ENCODE measurements around the gene ZNF653. TPM values are rescaled to one million over a fixed set of nuclear protein-coding genes. Genes with fewer than 3 reads are reported as not detected.
"Not testable (repeated sequence)": the region's sequence is repeated elsewhere in the genome, so short reads cannot be mapped to it uniquely, and the experiment has no call there.

The ZNF653 gene
- total RNA-seq, 3 donors from 2014 or later: 12.3 to 16.9 (median 13.9) TPM

DNA sequence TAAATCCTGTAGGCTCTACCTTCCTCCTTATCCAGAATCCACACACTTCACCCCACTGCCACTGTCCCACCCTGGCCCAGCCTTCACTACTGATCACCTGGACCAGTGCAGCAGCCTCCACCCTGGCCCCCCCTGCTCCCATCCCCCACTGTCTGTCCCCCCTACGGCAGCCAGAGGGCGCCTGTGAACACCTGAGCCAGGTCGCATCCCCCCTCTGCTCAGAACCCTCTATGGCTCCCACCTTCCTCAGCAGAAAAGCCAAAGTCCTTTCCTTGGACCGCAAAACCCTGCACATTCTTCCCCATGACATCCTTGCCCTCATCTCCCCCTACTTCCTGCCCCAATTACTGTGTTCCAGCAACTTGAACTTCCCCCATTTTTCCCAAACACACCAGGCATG is 45.4 kb downstream of the ZNF653 start:
- Mint-ChIP-seq H3K27me3 (ENCODE audit: low read depth) (peaks cover 4% of the 10 kb centered on the region), H3K36me3 (ENCODE audit: insufficient read depth) (no peaks in the 10 kb centered on the region), H3K9me3 (no peaks in the 10 kb centered on the region), H3K4me1 (ENCODE audit: low read depth) (no peaks in the 10 kb centered on the region), H3K4me3 (no peak overlapping the region)
- DNase-seq (no peak), ATAC-seq (peak in 1 of 2 donors; percentile 40)

DNA sequence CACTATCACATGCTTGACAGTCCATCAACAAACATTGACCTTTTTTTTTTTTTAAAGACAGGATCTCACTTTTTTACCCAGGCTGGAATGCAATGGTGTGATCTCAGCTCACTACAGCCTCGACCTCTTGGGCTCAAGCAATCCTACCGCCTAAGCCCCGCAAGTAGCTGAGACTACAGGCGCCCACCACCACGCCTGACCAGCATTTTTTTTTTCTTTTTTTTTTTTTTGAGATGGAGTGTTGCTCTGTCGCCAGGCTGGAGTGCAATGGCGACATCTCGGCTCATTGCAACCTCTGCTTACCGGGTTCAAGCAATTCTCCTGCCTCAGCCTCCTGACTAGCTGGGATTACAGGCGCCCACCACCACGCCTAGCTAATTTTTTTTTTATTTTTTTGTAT is 46.7 kb downstream of the ZNF653 start:
- not testable (repeated sequence) for H3K4me1 Mint-ChIP-seq (ENCODE audit: low read depth); H3K9me3 Mint-ChIP-seq; H3K4me3 Mint-ChIP-seq

DNA sequence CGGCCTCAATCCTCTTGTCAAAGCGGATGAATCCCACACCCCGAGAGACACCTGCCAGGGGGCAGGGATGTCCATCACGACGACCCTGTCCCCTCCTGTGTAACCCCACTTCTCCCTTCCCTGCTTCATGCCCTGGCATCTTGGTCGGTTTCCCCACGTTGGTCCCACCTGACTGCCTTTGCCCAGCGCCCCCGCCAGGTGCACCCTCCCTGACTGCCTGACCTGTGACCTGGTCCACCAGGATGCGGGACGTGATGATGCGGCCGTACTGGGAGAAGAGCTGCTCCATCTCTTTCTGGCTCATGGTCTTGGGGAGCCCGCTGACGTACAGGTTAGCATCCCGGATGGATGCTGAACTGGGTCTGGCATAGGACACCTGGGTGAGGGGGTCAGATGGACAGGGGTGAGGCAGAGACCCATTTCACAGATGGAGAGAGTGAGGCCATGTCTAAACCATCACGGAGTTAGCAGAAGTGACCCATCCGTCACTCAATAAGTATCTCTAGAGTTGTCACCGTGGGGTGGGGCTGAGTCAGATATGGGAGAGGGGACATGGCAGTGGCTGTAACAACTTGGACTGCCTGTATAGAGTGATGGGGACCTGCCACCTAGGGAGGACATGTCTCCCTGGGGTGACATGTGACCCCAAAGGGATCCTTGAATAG is 47.3 kb downstream of the ZNF653 start:
- H3K4me3 Mint-ChIP-seq: no peak overlapping the region

More for the DNA sequence above, 46.7 kb downstream of the ZNF653 start:
- not testable (repeated sequence) for DNase-seq; H3K27me3 Mint-ChIP-seq (ENCODE audit: low read depth); H3K36me3 Mint-ChIP-seq (ENCODE audit: insufficient read depth); ATAC-seq

DNA sequence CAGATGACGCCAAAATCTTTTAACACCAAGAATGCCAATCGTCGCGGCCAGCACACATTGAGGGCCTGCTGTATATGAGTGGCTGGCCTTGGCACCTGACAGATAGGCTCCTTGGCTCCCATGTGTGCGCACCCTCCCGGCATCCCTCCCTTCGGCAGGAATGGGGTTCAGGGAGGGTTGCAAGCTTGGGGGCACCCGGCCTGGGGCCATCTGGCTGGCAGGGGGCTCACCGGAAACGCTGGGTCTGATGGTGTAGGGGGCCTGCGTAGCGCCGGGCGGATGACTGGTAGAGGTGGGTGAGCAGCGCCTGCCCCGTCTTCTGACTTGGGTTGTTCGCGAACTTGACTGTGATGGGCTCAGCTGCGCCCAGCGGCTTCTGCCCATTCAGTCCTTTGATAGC is 47.8 kb downstream of the ZNF653 start:
- ATAC-seq (no peak), DNase-seq (no peak)
- Mint-ChIP-seq H3K4me3 (no peak overlapping the region), H3K27me3 (ENCODE audit: low read depth) (peaks cover 4% of the 10 kb centered on the region), H3K4me1 (ENCODE audit: low read depth) (no peaks in the 10 kb centered on the region), H3K36me3 (ENCODE audit: insufficient read depth) (no peaks in the 10 kb centered on the region), H3K9me3 (no peaks in the 10 kb centered on the region)

More for the DNA sequence above, 47.3 kb downstream of the ZNF653 start:
- no peaks in the 10 kb centered on the region for H3K4me1 Mint-ChIP-seq (ENCODE audit: low read depth)
- DNase-seq: no peak
- H3K9me3 Mint-ChIP-seq: no peaks in the 10 kb centered on the region
- H3K27me3 Mint-ChIP-seq (ENCODE audit: low read depth): peaks cover 4% of the 10 kb centered on the region
- H3K36me3 Mint-ChIP-seq (ENCODE audit: insufficient read depth): no peaks in the 10 kb centered on the region
- no peak for ATAC-seq

DNA sequence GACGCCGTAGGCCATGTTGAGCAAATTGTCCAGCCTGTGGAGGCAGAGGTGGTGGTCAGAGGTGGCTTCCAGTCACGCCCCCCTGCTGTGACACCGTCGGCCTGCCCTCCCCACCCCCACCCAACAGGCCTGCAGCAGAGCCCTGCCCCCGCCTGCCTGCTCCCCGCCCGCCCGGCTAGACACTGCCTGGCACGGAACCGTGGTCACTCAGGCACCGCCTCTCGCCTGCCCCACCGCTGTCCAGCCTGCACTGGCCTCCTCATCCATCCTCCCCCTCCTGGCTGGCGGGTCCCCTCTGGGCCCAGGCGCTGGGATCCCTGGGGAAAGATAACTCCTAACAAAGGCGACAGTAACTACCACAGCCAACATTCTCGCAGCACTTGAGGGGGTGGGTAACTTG is 48.5 kb downstream of the ZNF653 start:
- H3K4me3 Mint-ChIP-seq: no peak overlapping the region
- no peak for DNase-seq
- peaks cover 4% of the 10 kb centered on the region for H3K27me3 Mint-ChIP-seq (ENCODE audit: low read depth)
- ATAC-seq: no peak
- H3K9me3 Mint-ChIP-seq: no peaks in the 10 kb centered on the region
- H3K4me1 Mint-ChIP-seq (ENCODE audit: low read depth): no peaks in the 10 kb centered on the region
- H3K36me3 Mint-ChIP-seq (ENCODE audit: insufficient read depth): no peaks in the 10 kb centered on the region

DNA sequence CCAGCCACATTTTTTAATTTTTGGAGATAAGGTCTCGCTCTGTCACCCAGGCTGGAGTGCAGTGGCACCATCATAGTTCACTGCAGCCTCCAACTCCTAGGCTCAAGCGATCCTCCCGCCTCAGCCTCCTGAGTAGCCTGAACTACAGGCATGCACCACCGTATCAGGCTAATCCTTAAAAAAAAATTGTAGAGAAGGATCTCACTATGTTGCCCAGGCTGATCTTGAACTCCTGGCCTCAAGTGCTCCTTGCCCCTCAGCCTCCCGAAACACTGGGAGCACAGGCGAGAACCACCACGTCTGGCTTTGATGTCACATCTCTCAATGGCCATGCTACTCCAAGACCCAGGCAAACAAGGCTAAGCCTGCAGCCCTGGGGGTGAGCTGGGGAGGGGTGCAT is 49.0 kb downstream of the ZNF653 start:
- H3K4me1 Mint-ChIP-seq (ENCODE audit: low read depth): no peaks in the 10 kb centered on the region
- H3K4me3 Mint-ChIP-seq: no peak overlapping the region
- DNase-seq (no peak), ATAC-seq (no peak)
- no peaks in the 10 kb centered on the region for H3K36me3 Mint-ChIP-seq (ENCODE audit: insufficient read depth)
- peaks cover 4% of the 10 kb centered on the region for H3K27me3 Mint-ChIP-seq (ENCODE audit: low read depth)
- no peaks in the 10 kb centered on the region for H3K9me3 Mint-ChIP-seq

DNA sequence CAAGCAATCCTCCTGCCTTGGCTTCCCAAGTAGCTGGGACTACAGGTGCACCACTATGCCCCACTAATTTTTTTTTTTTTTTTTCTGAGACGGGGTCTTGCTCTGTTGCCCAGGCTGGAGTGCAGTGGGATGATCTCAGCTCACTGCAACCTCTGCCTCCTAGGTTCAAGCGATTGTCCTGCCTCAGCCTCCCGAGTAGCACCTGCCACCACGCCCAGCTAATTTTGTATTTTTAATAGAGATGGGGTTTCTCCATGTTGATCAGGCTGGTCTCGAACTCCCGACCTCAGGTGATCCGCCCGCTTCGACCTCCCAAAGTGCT is 50.4 kb downstream of the ZNF653 start:
- not testable (repeated sequence) for H3K4me1 Mint-ChIP-seq (ENCODE audit: low read depth); H3K9me3 Mint-ChIP-seq; DNase-seq; H3K27me3 Mint-ChIP-seq (ENCODE audit: low read depth); ATAC-seq; H3K36me3 Mint-ChIP-seq (ENCODE audit: insufficient read depth); H3K4me3 Mint-ChIP-seq

DNA sequence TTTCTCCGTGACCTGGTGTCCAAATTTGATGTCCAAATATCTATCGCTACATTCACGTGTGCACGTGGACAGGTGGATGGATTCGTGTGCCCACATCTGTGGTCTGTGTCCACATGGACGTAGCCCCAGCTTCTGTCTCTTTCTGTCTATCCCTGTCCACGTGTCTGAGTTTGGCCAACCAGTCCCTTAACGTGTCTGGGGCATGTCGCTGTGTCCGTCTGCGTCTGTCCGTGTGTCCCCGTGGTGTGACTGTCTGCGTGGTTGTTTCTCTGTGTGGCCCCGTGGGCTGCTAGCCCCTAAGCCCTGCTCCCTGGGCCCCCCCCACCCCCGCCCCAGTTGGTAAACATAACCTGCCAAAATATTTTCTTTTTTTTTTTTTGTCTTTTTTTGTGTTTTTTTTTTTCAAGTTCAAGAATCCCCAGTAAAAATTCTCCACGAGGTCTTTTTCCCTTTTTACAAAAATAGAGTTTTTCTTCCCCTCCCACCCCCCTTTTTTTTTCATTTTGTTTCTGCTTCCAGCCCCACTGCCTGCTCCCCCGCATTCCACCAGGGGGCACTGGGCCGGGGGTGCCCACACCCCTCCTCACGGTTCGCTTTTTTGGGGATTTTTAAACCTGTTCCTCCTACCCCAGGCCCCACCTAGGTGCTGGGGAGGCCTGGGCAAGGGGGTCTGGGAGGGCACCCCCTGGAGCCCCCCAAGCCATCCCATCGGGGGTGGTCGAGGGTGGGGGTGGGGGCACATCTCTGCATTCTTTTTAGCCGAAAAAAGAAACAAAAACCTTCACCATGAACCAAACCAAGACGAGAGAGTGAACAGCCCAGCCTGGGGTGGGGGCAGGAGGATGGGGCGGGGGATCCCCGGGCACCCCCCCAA is 51.9 kb downstream of the ZNF653 start:
- DNase-seq (no peak), ATAC-seq (peak; percentile 42 to 43)
- no peaks in the 10 kb centered on the region for H3K4me1 Mint-ChIP-seq (ENCODE audit: low read depth)
- no peaks in the 10 kb centered on the region for H3K9me3 Mint-ChIP-seq
- no peak overlapping the region for H3K4me3 Mint-ChIP-seq
- H3K36me3 Mint-ChIP-seq (ENCODE audit: insufficient read depth): peaks cover 4% of the 10 kb centered on the region
- no peaks in the 10 kb centered on the region for H3K27me3 Mint-ChIP-seq (ENCODE audit: low read depth)

DNA sequence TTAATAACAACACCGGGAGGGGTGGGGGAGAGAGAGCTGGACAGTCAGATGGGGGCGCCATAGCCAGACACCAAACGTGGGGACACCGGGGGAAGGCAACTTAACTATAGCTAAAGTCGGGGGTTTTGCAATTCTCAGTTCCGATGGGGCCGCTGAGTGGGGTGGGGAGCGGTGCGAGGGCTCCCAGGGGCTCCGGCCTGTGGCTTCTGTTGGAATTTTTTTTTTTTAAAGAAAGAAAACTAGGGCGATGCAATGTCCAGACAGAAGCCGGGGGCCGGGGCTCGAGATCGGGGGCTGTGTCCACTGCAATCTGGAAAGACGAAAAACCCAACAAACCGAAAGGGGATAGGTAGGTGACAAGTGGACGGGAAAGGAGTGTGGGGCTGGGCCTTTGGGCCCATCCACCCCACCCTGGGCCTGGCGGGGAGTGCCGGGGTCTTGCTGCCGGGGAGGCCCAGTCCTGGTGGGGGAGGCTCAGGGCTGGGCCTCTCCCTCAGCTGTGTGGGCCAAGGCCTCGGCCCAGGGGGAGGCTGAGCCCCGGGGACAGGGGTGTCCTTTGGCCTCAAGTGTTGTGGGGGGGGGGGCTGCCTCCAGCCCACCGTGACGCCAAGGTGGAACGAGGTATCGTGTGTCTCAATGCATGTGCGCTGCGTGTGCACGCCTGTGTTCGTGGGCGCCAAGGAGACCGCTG is 52.9 kb downstream of the ZNF653 start:
- no peaks in the 10 kb centered on the region for H3K4me1 Mint-ChIP-seq (ENCODE audit: low read depth)
- H3K4me3 Mint-ChIP-seq: no peak overlapping the region
- no peak for DNase-seq
- no peaks in the 10 kb centered on the region for H3K9me3 Mint-ChIP-seq
- H3K36me3 Mint-ChIP-seq (ENCODE audit: insufficient read depth): peaks cover 4% of the 10 kb centered on the region
- H3K27me3 Mint-ChIP-seq (ENCODE audit: low read depth): no peaks in the 10 kb centered on the region
- no peak for ATAC-seq

DNA sequence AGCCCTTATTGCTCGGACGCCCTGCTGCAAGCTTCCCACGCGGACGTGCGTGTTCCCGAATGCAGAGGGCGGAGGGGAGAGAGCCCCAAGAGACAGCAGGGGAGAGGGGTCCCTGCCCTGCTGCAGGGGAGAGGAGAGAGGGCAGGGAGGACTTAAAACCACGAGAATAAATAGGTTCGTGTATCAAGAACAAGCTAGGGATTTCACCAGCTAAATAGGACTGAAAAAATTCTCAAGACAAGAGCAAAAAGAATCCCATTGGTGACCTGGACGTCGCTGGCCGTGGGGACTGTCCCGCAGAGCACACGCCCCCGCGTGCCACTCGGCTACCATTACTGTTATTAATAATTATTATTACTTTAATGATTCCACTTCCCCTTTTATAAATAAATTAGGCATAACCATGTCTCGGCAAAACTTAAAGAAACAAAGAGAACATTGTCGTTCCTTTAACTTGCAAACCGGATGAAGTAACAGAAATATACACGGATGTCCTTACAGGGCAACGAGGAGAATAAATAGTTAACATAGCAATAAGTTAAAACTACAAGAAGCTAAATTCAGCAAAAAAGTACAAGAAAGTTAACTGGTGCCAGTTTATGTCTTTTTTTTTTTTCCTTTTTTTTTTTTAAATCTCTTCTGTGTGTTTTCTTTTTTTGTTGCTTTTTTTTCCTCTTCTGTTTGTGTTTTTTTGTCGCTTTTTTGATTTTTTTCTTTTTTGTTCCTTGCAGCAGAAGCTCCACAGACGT is 53.6 kb downstream of the ZNF653 start:
- peaks cover 4% of the 10 kb centered on the region for H3K36me3 Mint-ChIP-seq (ENCODE audit: insufficient read depth)
- DNase-seq: no peak
- no peak overlapping the region for H3K4me3 Mint-ChIP-seq
- ATAC-seq: no peak
- H3K4me1 Mint-ChIP-seq (ENCODE audit: low read depth): no peaks in the 10 kb centered on the region
- no peaks in the 10 kb centered on the region for H3K9me3 Mint-ChIP-seq
- H3K27me3 Mint-ChIP-seq (ENCODE audit: low read depth): no peaks in the 10 kb centered on the region

DNA sequence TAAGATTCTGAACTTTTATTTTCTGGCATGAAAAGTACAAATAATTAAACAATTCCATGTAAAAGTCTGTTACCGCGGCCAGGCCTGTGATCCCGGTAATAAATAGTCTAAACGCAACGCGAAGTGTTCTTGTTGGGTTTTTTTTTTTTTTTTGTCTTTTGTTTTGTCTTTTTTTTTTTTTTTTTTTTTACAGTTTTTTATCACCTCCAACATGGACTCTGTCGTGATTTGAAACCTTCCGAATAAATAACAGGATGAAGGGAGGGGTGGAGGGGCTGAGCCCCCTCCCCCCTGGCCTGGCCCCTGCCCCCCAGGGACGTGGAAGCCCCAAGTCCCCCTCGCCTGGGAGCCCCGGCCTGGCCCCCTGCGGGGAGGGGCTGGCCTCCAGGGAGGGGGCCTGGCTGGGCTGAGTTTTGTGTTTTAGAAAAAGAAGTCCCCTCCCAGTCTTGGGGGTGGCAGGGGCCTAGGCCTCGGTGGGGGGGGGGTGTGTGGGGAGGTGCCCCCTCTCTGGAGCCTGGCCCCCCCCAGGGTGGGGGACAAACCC is 54.2 kb downstream of the ZNF653 start:
- Mint-ChIP-seq H3K4me3 (no peak overlapping the region), H3K27me3 (ENCODE audit: low read depth) (no peaks in the 10 kb centered on the region), H3K36me3 (ENCODE audit: insufficient read depth) (peaks cover 4% of the 10 kb centered on the region), H3K9me3 (no peaks in the 10 kb centered on the region), H3K4me1 (ENCODE audit: low read depth) (no peaks in the 10 kb centered on the region)
- ATAC-seq (no peak), DNase-seq (no peak)

DNA sequence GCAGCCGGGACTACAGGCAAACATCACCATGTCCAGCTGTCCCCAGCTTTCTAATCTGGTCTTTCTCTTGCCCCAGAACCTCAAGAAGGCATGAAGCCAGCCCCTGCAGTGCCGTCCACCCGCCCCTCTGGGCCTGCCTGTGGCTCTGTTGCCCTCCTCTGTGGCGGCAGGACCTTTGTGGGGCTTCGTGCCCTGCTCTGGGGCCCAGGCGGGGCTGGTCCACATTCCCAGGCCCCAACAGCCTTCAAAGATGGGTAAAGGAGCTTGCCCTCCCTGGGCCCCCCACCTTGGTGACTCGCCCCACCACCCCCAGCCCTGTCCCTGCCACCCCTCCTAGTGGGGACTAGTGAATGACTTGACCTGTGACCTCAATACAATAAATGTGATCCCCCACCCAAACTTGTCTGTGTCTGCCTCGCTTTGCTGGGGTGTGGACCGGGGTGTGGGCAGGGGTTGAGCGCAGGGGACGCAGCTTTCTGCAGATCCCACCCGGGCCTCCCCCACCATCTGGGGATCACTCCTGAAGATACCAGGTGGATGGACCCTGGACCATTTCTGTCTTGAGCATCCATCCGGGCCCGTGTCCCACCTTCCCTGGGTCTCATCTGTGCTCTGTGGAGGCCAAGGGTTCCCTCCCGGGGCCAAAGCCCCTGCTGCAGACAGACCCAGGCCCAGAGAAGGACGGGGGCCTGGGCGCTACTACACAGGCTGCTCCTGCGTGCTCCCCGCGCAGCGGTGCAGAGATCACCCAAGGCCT is 54.9 kb downstream of the ZNF653 start:
- Mint-ChIP-seq H3K27me3 (ENCODE audit: low read depth) (no peaks in the 10 kb centered on the region), H3K36me3 (ENCODE audit: insufficient read depth) (peaks cover 4% of the 10 kb centered on the region)

DNA sequence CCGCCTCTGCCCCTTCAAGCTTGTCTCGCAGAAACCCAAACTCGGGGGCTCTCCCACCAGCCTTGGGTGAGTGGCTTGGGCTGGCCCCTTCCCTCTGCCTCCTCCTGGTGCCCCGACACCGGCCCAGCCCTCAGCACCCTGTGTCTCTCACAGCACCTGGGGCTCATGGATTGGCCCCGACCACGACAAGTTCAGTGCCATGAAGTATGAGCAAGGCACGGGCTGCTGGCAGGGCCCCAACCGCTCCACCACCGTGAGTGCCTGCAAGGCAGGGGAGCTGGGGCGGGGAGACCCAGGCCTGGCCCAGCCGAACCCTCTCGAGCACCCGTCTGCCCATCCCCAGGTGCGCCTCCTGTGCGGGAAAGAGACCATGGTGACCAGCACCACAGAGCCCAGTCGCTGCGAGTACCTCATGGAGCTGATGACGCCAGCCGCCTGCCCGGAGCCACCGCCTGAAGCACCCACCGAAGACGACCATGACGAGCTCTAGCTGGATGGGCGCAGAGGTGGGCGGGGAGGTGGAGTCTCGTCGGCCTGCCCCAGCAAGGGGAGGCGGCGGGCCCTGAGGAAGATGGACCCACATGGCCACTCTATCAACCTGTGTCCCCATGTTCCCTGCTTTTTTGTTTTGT is 56.6 kb downstream of the ZNF653 start:
- DNase-seq (no peak), ATAC-seq (no peak)
- Mint-ChIP-seq H3K36me3 (ENCODE audit: insufficient read depth) (peaks cover 4% of the 10 kb centered on the region), H3K27me3 (ENCODE audit: low read depth) (no peaks in the 10 kb centered on the region), H3K9me3 (no peaks in the 10 kb centered on the region), H3K4me3 (no peak overlapping the region), H3K4me1 (ENCODE audit: low read depth) (no peaks in the 10 kb centered on the region)

More for the DNA sequence above, 54.9 kb downstream of the ZNF653 start:
- no peak overlapping the region for H3K4me3 Mint-ChIP-seq
- DNase-seq (no peak), ATAC-seq (no peak)
- H3K9me3 Mint-ChIP-seq: no peaks in the 10 kb centered on the region
- no peaks in the 10 kb centered on the region for H3K4me1 Mint-ChIP-seq (ENCODE audit: low read depth)

Data from activated T-cell treated with anti-CD3 and anti-CD28 coated beads, Interleukin-2, amount 50 U/mL, for 4 hours (primary cell).